H1 (cell line): ENCODE results near the gene PPY. TPM values are rescaled to one million over a fixed set of nuclear protein-coding genes. Genes with fewer than 3 reads are reported as not detected.
A peak's percentile ranks its signal among the peaks of the same experiment; 100 is the strongest.

Experiments used
- CTCF ChIA-PET: fragments of 300-600 bp; sonication (Branson Sonifier 250); formaldehyde crosslinking; loops from one replicate; lab custom pipeline; 2021; ENCODE audit not compliant: partially characterized antibody; lab: Charles Lee
- POLR2A ChIA-PET: fragments of 300-600 bp; sonication (Branson Sonifier 250); formaldehyde crosslinking; loops from one replicate; lab custom pipeline; 2021; ENCODE audit warnings: inconsistent platforms; ENCODE audit not compliant: partially characterized antibody; lab: Charles Lee
- DNase-seq, 2 experiments: peaks; one replicate each; pipeline versions ENCODE4 v3.0.0 to v3.0.0-alpha.2; 2010 to 2022; ENCODE audit warnings: low spot score in 2 of 2, low read depth in 1 of 2, mixed read lengths in 1 of 2
- FAIRE-seq: peaks from 2 replicates; lab custom pipeline; 2011; peaks lifted over from hg19 to GRCh38; lab: Jason Lieb, UNC
- H2AFZ ChIP-seq: 2 replicates; pipeline ENCODE4 v1.8.1; 2012; ENCODE audit warnings: low read length, inconsistent platforms
- H2AK5ac ChIP-seq: 2 replicates; pipeline ENCODE4 v1.6.1; 2013; ENCODE audit warnings: low read depth, low read length
- H2BK120ac ChIP-seq: replicated peaks from 2 replicates; pipeline ENCODE3; 2013; ENCODE audit warnings: low read depth, low read length, inconsistent platforms
- H2BK12ac ChIP-seq: 2 replicates; pipeline ENCODE4 v1.6.1; 2013; ENCODE audit warnings: low read depth, low read length
- H2BK15ac ChIP-seq: 2 replicates; pipeline ENCODE4 v1.6.1; 2013; ENCODE audit warnings: low read length
- H2BK20ac ChIP-seq: 2 replicates; pipeline ENCODE4 v1.6.1; 2013; ENCODE audit warnings: low read length
- H2BK5ac ChIP-seq: 2 replicates; pipeline ENCODE4 v1.6.1; 2013; ENCODE audit warnings: low read depth, low read length
- H3K14ac ChIP-seq: 2 replicates; pipeline ENCODE4 v1.6.1; 2013; ENCODE audit warnings: inconsistent platforms; ENCODE audit not compliant: insufficient read length
- H3K18ac ChIP-seq: 2 replicates; pipeline ENCODE4 v1.6.1; 2013; ENCODE audit warnings: low read length; ENCODE audit errors: extremely low read depth
- H3K23ac ChIP-seq: 2 replicates; pipeline ENCODE4 v1.6.1; 2013; ENCODE audit warnings: inconsistent platforms; ENCODE audit not compliant: insufficient read length
- H3K23me2 ChIP-seq: 2 replicates; pipeline ENCODE4 v1.6.1; 2013; ENCODE audit warnings: low read depth, low read length
- H3K27ac ChIP-seq: 2 replicates; pipeline ENCODE4 v1.6.1; 2011; ENCODE audit warnings: low read depth, low read length, inconsistent platforms
- H3K27me3 ChIP-seq, 4 experiments: replicated peaks in 1 of 4; 1 replicate in 1 of 4; 2 replicates in 3 of 4; pipeline versions ENCODE4 v1.6.1 to v1.8.1; 2011 to 2013; ENCODE audit warnings: low read length in 3 of 4, mild to moderate bottlenecking in 3 of 4, inconsistent platforms in 2 of 4, mixed read lengths in 2 of 4, moderate library complexity in 1 of 4; ENCODE audit not compliant: control insufficient read depth in 3 of 4, insufficient read depth in 3 of 4; ENCODE audit errors: extremely low read depth in 1 of 4
- H3K36me3 ChIP-seq, 4 experiments: 2 replicates each; pipeline versions ENCODE4 v1.6.1 to v1.8.1; 2011 to 2013; ENCODE audit warnings: mild to moderate bottlenecking in 4 of 4, low read length in 3 of 4, moderate library complexity in 2 of 4, control low read depth in 1 of 4, inconsistent platforms in 1 of 4; ENCODE audit not compliant: insufficient read depth in 4 of 4, control insufficient read depth in 2 of 4
- H3K4ac ChIP-seq: replicated peaks from 2 replicates; pipeline ENCODE3; 2013; ENCODE audit warnings: low read length, low read depth, mixed read lengths, inconsistent platforms; ENCODE audit not compliant: insufficient read length
- H3K4me1 ChIP-seq, 4 experiments: replicated peaks in 1 of 4; 1 replicate in 1 of 4; 2 replicates in 3 of 4; pipeline versions ENCODE4 v1.6.1 to v1.8.1; 2011 to 2013; ENCODE audit warnings: low read length in 3 of 4, inconsistent platforms in 2 of 4, mixed read lengths in 1 of 4; ENCODE audit not compliant: insufficient read depth in 4 of 4, control insufficient read depth in 3 of 4
- H3K4me2 ChIP-seq, 2 experiments: 2 replicates each; pipeline versions ENCODE4 v1.6.1 to v1.8.1; 2011 to 2013; ENCODE audit warnings: low read depth in 2 of 2, low read length in 2 of 2, control low read depth in 1 of 2, inconsistent platforms in 1 of 2, mild to moderate bottlenecking in 1 of 2; ENCODE audit not compliant: insufficient read depth in 1 of 2
- H3K4me3 ChIP-seq, 4 experiments: fragments of 200-600, 300-600 bp in 1 of 4; sonication (generic), shearing (Covaris generic), sonication (Bioruptor Twin) in 1 of 4; 2 replicates each; pipeline versions ENCODE4 v1.5.1 to v1.8.1; 2011 to 2016; ENCODE audit warnings: low read length in 4 of 4, low read depth in 3 of 4, control low read depth in 2 of 4, inconsistent platforms in 2 of 4, mild to moderate bottlenecking in 2 of 4, mixed read lengths in 1 of 4, moderate library complexity in 1 of 4; ENCODE audit not compliant: insufficient read depth in 2 of 4; ENCODE audit errors: extremely low read depth in 1 of 4
- H3K56ac ChIP-seq: replicated peaks from 2 replicates; pipeline ENCODE3; 2013; ENCODE audit warnings: low read depth, mild to moderate bottlenecking, mixed read lengths, low read length, inconsistent platforms; ENCODE audit not compliant: insufficient read length
- H3K79me1 ChIP-seq: 2 replicates; pipeline ENCODE4 v1.6.1; 2013; ENCODE audit warnings: low read depth, low read length, control low read depth
- H3K79me2 ChIP-seq, 2 experiments: 2 replicates each; pipeline versions ENCODE4 v1.6.1 to v1.8.1; 2012 to 2013; ENCODE audit warnings: low read length in 2 of 2, mild to moderate bottlenecking in 2 of 2, inconsistent platforms in 1 of 2; ENCODE audit not compliant: insufficient read depth in 2 of 2, control insufficient read depth in 1 of 2
- H3K9ac ChIP-seq, 4 experiments: replicated peaks in 1 of 4; 1 replicate in 1 of 4; 2 replicates in 3 of 4; pipeline versions ENCODE4 v1.6.1 to v1.8.1; 2011 to 2013; ENCODE audit warnings: low read depth in 3 of 4, low read length in 3 of 4, control low read depth in 2 of 4, mild to moderate bottlenecking in 2 of 4, moderate library complexity in 2 of 4, inconsistent platforms in 1 of 4; ENCODE audit errors: extremely low read depth in 1 of 4
- H3K9me3 ChIP-seq, 2 experiments: 2 replicates each; pipeline versions ENCODE4 v1.6.1 to v1.8.1; 2012 to 2013; ENCODE audit warnings: mild to moderate bottlenecking in 2 of 2, moderate library complexity in 2 of 2, control low read depth in 1 of 2, inconsistent platforms in 1 of 2, low read depth in 1 of 2, low read length in 1 of 2, mixed read lengths in 1 of 2; ENCODE audit not compliant: insufficient read depth in 2 of 2
- H4K20me1 ChIP-seq, 2 experiments: replicated peaks in 1 of 2; 2 replicates each; pipeline versions ENCODE3 to v1.8.1; 2011 to 2013; ENCODE audit warnings: inconsistent platforms in 2 of 2, low read length in 2 of 2, mild to moderate bottlenecking in 1 of 2; ENCODE audit not compliant: insufficient read depth in 2 of 2, control insufficient read depth in 1 of 2
- H4K5ac ChIP-seq: 2 replicates; pipeline ENCODE4 v1.6.1; 2013; ENCODE audit warnings: low read length, low read depth, mixed read lengths, inconsistent platforms; ENCODE audit not compliant: insufficient read length
- H4K8ac ChIP-seq: 2 replicates; pipeline ENCODE4 v1.8.0; 2013; ENCODE audit warnings: mild to moderate bottlenecking, moderate library complexity, low read length, inconsistent platforms; ENCODE audit not compliant: insufficient read depth; ENCODE audit errors: extremely low read depth
- H4K91ac ChIP-seq: replicated peaks from 2 replicates; pipeline ENCODE3; 2013; ENCODE audit warnings: low read length, mixed read lengths, inconsistent platforms; ENCODE audit not compliant: insufficient read length
- CBX8 ChIP-seq: fragments of 300-800, 300-1000 bp; sonication (generic); IDR thresholded peaks from 2 replicates; pipeline ENCODE4 v1.7.1; 2016; ENCODE audit warnings: low read depth, low read length, borderline replicate concordance
- CEBPB ChIP-seq: IDR thresholded peaks from 2 replicates; pipeline ENCODE4 v1.6.1; 2012; ENCODE audit warnings: low read depth, low read length
- PHF8 ChIP-seq: fragments of 200-600 bp; sonication (generic); conservative IDR thresholded peaks from 2 replicates; pipeline ENCODE4 v1.7.1; 2012; ENCODE audit warnings: low read depth, mild to moderate bottlenecking, inconsistent platforms, low read length, moderate library complexity
- SAP30 ChIP-seq: fragments of 300-600 bp; sonication (generic); IDR thresholded peaks from 2 replicates; pipeline ENCODE4 v1.7.1; 2012; ENCODE audit warnings: low read length, moderate library complexity, mild to moderate bottlenecking, inconsistent platforms; ENCODE audit not compliant: insufficient read depth, insufficient replicate concordance
- WGBS, 2 experiments: shearing (Covaris generic) in 1 of 2; methylation state at CpG; one replicate each; pipeline versions ENCODE4 v1.1.6 to v1.1.7; 2013 to 2015; ENCODE audit warnings: low lambda C conversion rate in 2 of 2, mixed read lengths in 2 of 2, inconsistent platforms in 1 of 2, low coverage in 1 of 2, missing lambda C conversion rate in 1 of 2; ENCODE audit not compliant: insufficient replicate concordance in 2 of 2, insufficient coverage in 1 of 2, insufficient read length in 1 of 2; ENCODE audit errors: extremely low coverage in 1 of 2, missing lambda C conversion rate in 1 of 2; 5-methylcytosine and 5-hydroxymethylcytosine counted together
- polyA plus RNA-seq, 7 experiments: library from polyadenylated mRNA; depleted of rRNA in 3 of 7; stranded (reverse) in 5 of 7; unstranded in 2 of 7; fragments of >200 nt in 5 of 7; fragments of 200-250 nt in 2 of 7; gene quantifications; 1 replicate in 5 of 7; 2 replicates in 1 of 7; 4 replicates in 1 of 7; pipeline versions ENCODE4 v1.2.1 to v1.2.3, GENCODE V29; 2011 to 2013; ENCODE audit warnings: missing spikeins in 2 of 7, mixed read lengths in 2 of 7
- total RNA-seq: library from RNA; stranded (reverse); fragmentation: NEBNext Ultra II Directional; extraction: Animal tissue kit (Norgen Biotek cat#: 25700); gene quantifications from 2 replicates; pipeline ENCODE4 v1.2.1, GENCODE V29; 2021

Gene PPY
- total and polyA plus RNA-seq, 2 of the 8 experiments (the other 6 are each of a cell fraction or from before 2014, with no cell fraction given): 0.26 TPM; not detected in 1

DNA sequence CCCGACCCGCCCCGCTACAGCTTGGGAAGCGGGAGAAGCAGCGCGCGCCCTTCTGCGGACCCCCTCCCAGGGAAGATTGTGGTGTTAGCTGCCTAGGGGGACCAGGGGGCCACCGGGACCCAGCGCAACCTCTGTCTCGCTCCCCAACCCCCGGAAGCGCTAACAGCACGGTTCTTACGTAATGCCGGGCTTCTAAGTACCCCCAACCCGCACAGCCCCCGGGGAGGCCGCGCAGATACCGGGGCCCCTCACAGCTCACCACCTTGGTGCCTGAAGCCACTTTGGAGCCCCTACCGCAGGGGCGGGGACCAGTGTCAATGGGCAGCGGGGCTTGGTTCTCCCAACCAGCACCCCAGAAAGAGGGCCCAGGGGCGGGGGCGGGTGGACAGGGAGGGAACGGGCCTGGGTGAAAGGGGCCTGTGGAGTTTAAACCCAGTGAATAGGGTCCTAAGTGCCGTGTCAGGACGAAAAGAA, 35.3 kb downstream of the PPY start:
- Histone ChIP-seq H2BK15ac (no peak overlapping the region), H3K14ac (no peak overlapping the region), H3K4me1 (peaks cover 4 to 27% (median 21%) of the 10 kb centered on the region in 4 experiments), H3K36me3 (no peaks in the 10 kb centered on the region), H4K20me1 (no peaks in the 10 kb centered on the region), H3K79me1 (no peaks in the 10 kb centered on the region), H4K91ac (no peak overlapping the region), H3K23me2 (peaks cover 19% of the 10 kb centered on the region), H3K4ac (no peak overlapping the region), H3K9ac (no peak overlapping the region), H3K27me3 (peaks cover 0 to 21% (median 15%) of the 10 kb centered on the region in 4 experiments; a peak in 5 of 7 replicates), H3K23ac (no peak overlapping the region), H3K18ac (no peak overlapping the region; the same call in 1 of the 2 replicates), H2BK120ac (no peak overlapping the region), H2BK20ac (no peak overlapping the region), H4K8ac (peak overlapping the region; percentile 11; the same call in 1 of the 2 replicates), H3K9me3 (no peaks in the 10 kb centered on the region), H2BK5ac (no peak overlapping the region; the same call in 1 of the 2 replicates), H2AK5ac (no peak overlapping the region), H4K5ac (no peak overlapping the region), H2AFZ (no peak overlapping the region), H3K4me3 (peak overlapping the region; percentile 42 to 81 (median 68)), H3K27ac (no peak overlapping the region), H3K56ac (no peak overlapping the region), H2BK12ac (no peak overlapping the region; the same call in 1 of the 2 replicates), H3K4me2 (peak overlapping the region; percentile 94 to 99), H3K79me2 (no peaks in the 10 kb centered on the region)
- DNase-seq (no peak), FAIRE-seq (no peak)
- CTCF ChIA-PET: interaction anchor here (0.7 to 25.8 kb wide), 9 partner anchors 10 to 328 kb away, joined by 3 to 403 read pairs (median 13); partner anchors contain the start of gene PPY
- peak; percentile 58 for TF ChIP-seq SAP30
- TF ChIP-seq PHF8: 0 out of 2 replicates have a peak, but pooled peaks have one; percentile 19
- peak; percentile 58; the same call in 1 of the 2 replicates for TF ChIP-seq CEBPB
- TF ChIP-seq CBX8: no peak
- POLR2A ChIA-PET: interaction anchor here (1.5 kb wide), 1 partner anchor 9 kb away, joined by 4 read pairs; no protein-coding TSS in a partner anchor
- WGBS, 2 experiments: 3% methylated on average over 23 of the region's 29 CpGs; no CpG with 5 or more reads in 1 of the 2 experiments
